ENCODE results near the gene GPR158.

Gene GPR158

GRCh38 chr10:25175527-25176420 lies 973 bp downstream of the GPR158 start:
- no peaks in the 10 kb centered on the region for H3K36me3 ChIP-seq (ENCODE audit: insufficient read depth, low read length)
- no peak overlapping the region for H3K4me3 ChIP-seq (ENCODE audit: low read length)
- H3K9me3 ChIP-seq (replicated peaks; ENCODE audit: low read length): no peaks in the 10 kb centered on the region
- no peak overlapping the region for H3K9ac ChIP-seq (ENCODE audit: low read depth, low read length)
- H3K4me2 ChIP-seq (ENCODE audit: low read length): no peak overlapping the region
- peaks cover 34% of the 10 kb centered on the region for H3K27me3 ChIP-seq (ENCODE audit: control insufficient read depth, insufficient read depth, low read length)
- H3K4me1 ChIP-seq (ENCODE audit: control insufficient read depth, insufficient read depth, low read length): no peaks in the 10 kb centered on the region

GRCh38 chr10:25176421-25176968 lies 1.7 kb downstream of the GPR158 start:
- Histone ChIP-seq H3K4me2 (ENCODE audit: low read length) (no peak overlapping the region), H3K36me3 (ENCODE audit: insufficient read depth, low read length) (no peaks in the 10 kb centered on the region), H3K9me3 (replicated peaks; ENCODE audit: low read length) (no peaks in the 10 kb centered on the region), H3K9ac (ENCODE audit: low read depth, low read length) (no peak overlapping the region), H3K4me3 (ENCODE audit: low read length) (no peak overlapping the region), H3K27me3 (ENCODE audit: control insufficient read depth, insufficient read depth, low read length) (peaks cover 34% of the 10 kb centered on the region), H3K4me1 (ENCODE audit: control insufficient read depth, insufficient read depth, low read length) (no peaks in the 10 kb centered on the region)

- H3K4me1 ChIP-seq (ENCODE audit: control insufficient read depth, insufficient read depth, low read length): no peaks in the 10 kb centered on the region
- no peak overlapping the region for H3K4me2 ChIP-seq (ENCODE audit: low read length)
- no peaks in the 10 kb centered on the region for H3K9me3 ChIP-seq (replicated peaks; ENCODE audit: low read length)
These were observed 2.4 kb downstream of the GPR158 start for GRCh38 chr10:25177093-25177753.

GRCh38 chr10:25177754-25178135 lies 2.9 kb downstream of the GPR158 start:
- Histone ChIP-seq H3K4me3 (ENCODE audit: low read length) (no peak overlapping the region), H3K4me1 (ENCODE audit: control insufficient read depth, insufficient read depth, low read length) (no peaks in the 10 kb centered on the region), H3K4me2 (ENCODE audit: low read length) (no peak overlapping the region), H3K9ac (ENCODE audit: low read depth, low read length) (no peak overlapping the region), H3K9me3 (replicated peaks; ENCODE audit: low read length) (no peaks in the 10 kb centered on the region), H3K36me3 (ENCODE audit: insufficient read depth, low read length) (no peaks in the 10 kb centered on the region), H3K27me3 (ENCODE audit: control insufficient read depth, insufficient read depth, low read length) (peaks cover 34% of the 10 kb centered on the region)

More at GRCh38 chr10:25177093-25177753, 2.4 kb downstream of the GPR158 start:
- Histone ChIP-seq H3K36me3 (ENCODE audit: insufficient read depth, low read length) (no peaks in the 10 kb centered on the region), H3K4me3 (ENCODE audit: low read length) (no peak overlapping the region), H3K27me3 (ENCODE audit: control insufficient read depth, insufficient read depth, low read length) (peaks cover 34% of the 10 kb centered on the region), H3K9ac (ENCODE audit: low read depth, low read length) (no peak overlapping the region)

GRCh38 chr10:25178411-25178810 lies 3.6 kb downstream of the GPR158 start:
- no peak overlapping the region for H3K4me3 ChIP-seq (ENCODE audit: low read length)
- no peaks in the 10 kb centered on the region for H3K36me3 ChIP-seq (ENCODE audit: insufficient read depth, low read length)
- H3K4me2 ChIP-seq (ENCODE audit: low read length): no peak overlapping the region
- H3K4me1 ChIP-seq (ENCODE audit: control insufficient read depth, insufficient read depth, low read length): no peaks in the 10 kb centered on the region
- H3K9ac ChIP-seq (ENCODE audit: low read depth, low read length): no peak overlapping the region
- H3K27me3 ChIP-seq (ENCODE audit: control insufficient read depth, insufficient read depth, low read length): peaks cover 34% of the 10 kb centered on the region
- H3K9me3 ChIP-seq (replicated peaks; ENCODE audit: low read length): no peaks in the 10 kb centered on the region

- Histone ChIP-seq H3K4me3 (ENCODE audit: low read length) (no peak overlapping the region), H3K9me3 (replicated peaks; ENCODE audit: low read length) (no peaks in the 10 kb centered on the region), H3K9ac (ENCODE audit: low read depth, low read length) (no peak overlapping the region), H3K4me2 (ENCODE audit: low read length) (no peak overlapping the region), H3K36me3 (ENCODE audit: insufficient read depth, low read length) (no peaks in the 10 kb centered on the region), H3K4me1 (ENCODE audit: control insufficient read depth, insufficient read depth, low read length) (no peaks in the 10 kb centered on the region), H3K27me3 (ENCODE audit: control insufficient read depth, insufficient read depth, low read length) (peaks cover 20% of the 10 kb centered on the region)
These were observed 6.0 kb downstream of the GPR158 start for GRCh38 chr10:25180801-25181200.

GRCh38 chr10:25182636-25183035 lies 7.8 kb downstream of the GPR158 start:
- Histone ChIP-seq H3K4me3 (ENCODE audit: low read length) (no peak overlapping the region), H3K9ac (ENCODE audit: low read depth, low read length) (no peak overlapping the region), H3K4me1 (ENCODE audit: control insufficient read depth, insufficient read depth, low read length) (no peaks in the 10 kb centered on the region), H3K36me3 (ENCODE audit: insufficient read depth, low read length) (no peaks in the 10 kb centered on the region), H3K27me3 (ENCODE audit: control insufficient read depth, insufficient read depth, low read length) (peaks cover 2% of the 10 kb centered on the region), H3K4me2 (ENCODE audit: low read length) (no peak overlapping the region), H3K9me3 (replicated peaks; ENCODE audit: low read length) (no peaks in the 10 kb centered on the region)

GRCh38 chr10:25191162-25191895 lies 16.5 kb downstream of the GPR158 start:
- H3K9me3 ChIP-seq (replicated peaks; ENCODE audit: low read length): no peaks in the 10 kb centered on the region
- H3K4me2 ChIP-seq (ENCODE audit: low read length): no peak overlapping the region
- H3K9ac ChIP-seq (ENCODE audit: low read depth, low read length): no peak overlapping the region
- no peak overlapping the region for H3K4me3 ChIP-seq (ENCODE audit: low read length)
- H3K27me3 ChIP-seq (ENCODE audit: control insufficient read depth, insufficient read depth, low read length): no peaks in the 10 kb centered on the region
- no peaks in the 10 kb centered on the region for H3K4me1 ChIP-seq (ENCODE audit: control insufficient read depth, insufficient read depth, low read length)
- no peaks in the 10 kb centered on the region for H3K36me3 ChIP-seq (ENCODE audit: insufficient read depth, low read length)

- Histone ChIP-seq H3K4me1 (ENCODE audit: control insufficient read depth, insufficient read depth, low read length) (no peaks in the 10 kb centered on the region), H3K4me2 (ENCODE audit: low read length) (no peak overlapping the region), H3K4me3 (ENCODE audit: low read length) (no peak overlapping the region), H3K27me3 (ENCODE audit: control insufficient read depth, insufficient read depth, low read length) (no peaks in the 10 kb centered on the region), H3K9me3 (replicated peaks; ENCODE audit: low read length) (no peaks in the 10 kb centered on the region), H3K9ac (ENCODE audit: low read depth, low read length) (no peak overlapping the region), H3K36me3 (ENCODE audit: insufficient read depth, low read length) (no peaks in the 10 kb centered on the region)
These were observed 23.4 kb downstream of the GPR158 start for GRCh38 chr10:25198151-25198550.

GRCh38 chr10:25206693-25207414 lies 32.1 kb downstream of the GPR158 start:
- Histone ChIP-seq H3K27me3 (ENCODE audit: control insufficient read depth, insufficient read depth, low read length) (no peaks in the 10 kb centered on the region), H3K4me2 (ENCODE audit: low read length) (no peak overlapping the region), H3K9me3 (replicated peaks; ENCODE audit: low read length) (no peaks in the 10 kb centered on the region), H3K36me3 (ENCODE audit: insufficient read depth, low read length) (no peaks in the 10 kb centered on the region), H3K4me3 (ENCODE audit: low read length) (no peak overlapping the region), H3K9ac (ENCODE audit: low read depth, low read length) (no peak overlapping the region), H3K4me1 (ENCODE audit: control insufficient read depth, insufficient read depth, low read length) (no peaks in the 10 kb centered on the region)

- H3K4me2 ChIP-seq (ENCODE audit: low read length): no peak overlapping the region
- H3K36me3 ChIP-seq (ENCODE audit: insufficient read depth, low read length): no peaks in the 10 kb centered on the region
- H3K4me1 ChIP-seq (ENCODE audit: control insufficient read depth, insufficient read depth, low read length): no peaks in the 10 kb centered on the region
- no peaks in the 10 kb centered on the region for H3K27me3 ChIP-seq (ENCODE audit: control insufficient read depth, insufficient read depth, low read length)
- H3K9ac ChIP-seq (ENCODE audit: low read depth, low read length): no peak overlapping the region
- no peaks in the 10 kb centered on the region for H3K9me3 ChIP-seq (replicated peaks; ENCODE audit: low read length)
- H3K4me3 ChIP-seq (ENCODE audit: low read length): no peak overlapping the region
These were observed 34.8 kb downstream of the GPR158 start for GRCh38 chr10:25209618-25210017.
